ENCODE data around the gene C10orf90.
"Not testable (repeated sequence)": the region's sequence is repeated elsewhere in the genome, so short reads cannot be mapped to it uniquely, and the experiment has no call there.

Gene C10orf90

DNA sequence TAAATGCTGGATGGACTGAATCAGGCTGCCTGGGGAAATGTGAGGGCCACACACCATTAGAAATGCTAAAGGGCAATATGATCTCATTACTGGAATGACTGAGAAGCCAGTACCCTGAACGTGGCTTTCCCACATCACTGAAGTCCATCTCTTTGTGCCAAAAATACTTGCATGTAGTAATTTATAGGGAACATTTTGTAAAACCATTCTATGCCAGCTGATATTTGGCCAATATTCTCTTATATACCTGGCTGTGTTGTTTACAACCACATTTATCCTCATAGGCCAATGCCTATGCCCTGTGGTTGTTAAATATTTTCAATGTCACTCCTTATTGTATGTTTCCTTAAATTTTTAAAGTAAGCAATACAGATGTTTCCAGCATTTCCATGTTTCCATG lies 111.6 kb downstream of the C10orf90 start:
- H3K9me3 ChIP-seq, result no peaks in the 10 kb centered on the region
- in situ Hi-C loops (cut with MboI; ENCODE audit: low sequenced_read_pairs), result no loop called here
- H3K4me1 ChIP-seq, result no peaks in the 10 kb centered on the region
- no peak overlapping the region for H3K4me3 ChIP-seq
- no peaks in the 10 kb centered on the region for H3K27me3 ChIP-seq (ENCODE audit: low read depth)
- H3K36me3 ChIP-seq (replicated peaks), result no peaks in the 10 kb centered on the region
- DNase-seq (ENCODE audit: low spot score in 2 of 2), result no peak

- in situ Hi-C loops (cut with MboI; ENCODE audit: low sequenced_read_pairs), result no loop called here
- DNase-seq (ENCODE audit: low spot score in 2 of 2), result no peak
- Histone ChIP-seq H3K9me3 (no peaks in the 10 kb centered on the region), H3K4me1 (no peaks in the 10 kb centered on the region), H3K27me3 (ENCODE audit: low read depth) (no peaks in the 10 kb centered on the region), H3K36me3 (replicated peaks) (no peaks in the 10 kb centered on the region), H3K4me3 (no peak overlapping the region)
Measured at GRCh38 chr10:126551202-126551601, 119.3 kb downstream of the C10orf90 start.

- H3K9me3 ChIP-seq; H3K4me3 ChIP-seq; in situ Hi-C loops (cut with MboI; ENCODE audit: low sequenced_read_pairs); H3K4me1 ChIP-seq; H3K36me3 ChIP-seq (replicated peaks); DNase-seq (ENCODE audit: low spot score in 2 of 2); H3K27me3 ChIP-seq (ENCODE audit: low read depth): not testable (repeated sequence)
Measured at GRCh38 chr10:126550586-126550985, 119.9 kb downstream of the C10orf90 start.

DNA sequence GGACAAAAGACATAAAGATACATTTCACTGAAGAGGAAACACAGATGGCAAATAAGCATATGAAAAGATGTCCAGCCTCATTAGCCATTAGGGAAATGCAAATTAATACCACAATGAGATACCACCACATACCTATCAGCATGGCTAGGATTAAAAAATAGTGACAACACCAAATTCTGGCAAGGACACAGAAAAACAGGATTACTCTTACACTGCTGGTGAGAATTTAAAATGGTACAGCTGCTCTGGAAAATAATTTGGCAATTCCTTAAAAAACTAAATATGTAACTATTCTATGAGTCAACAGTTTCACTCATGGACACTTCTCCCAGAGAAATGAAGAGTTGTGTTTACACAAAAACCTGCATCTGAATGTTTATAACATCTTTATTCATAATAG lies 121.1 kb downstream of the C10orf90 start:
- H3K4me1 ChIP-seq, result no peaks in the 10 kb centered on the region
- in situ Hi-C loops (cut with MboI; ENCODE audit: low sequenced_read_pairs), result no loop called here
- no peaks in the 10 kb centered on the region for H3K27me3 ChIP-seq (ENCODE audit: low read depth)
- H3K4me3 ChIP-seq, result no peak overlapping the region
- H3K9me3 ChIP-seq, result no peaks in the 10 kb centered on the region
- no peak for DNase-seq (ENCODE audit: low spot score in 2 of 2)
- no peaks in the 10 kb centered on the region for H3K36me3 ChIP-seq (replicated peaks)

DNA sequence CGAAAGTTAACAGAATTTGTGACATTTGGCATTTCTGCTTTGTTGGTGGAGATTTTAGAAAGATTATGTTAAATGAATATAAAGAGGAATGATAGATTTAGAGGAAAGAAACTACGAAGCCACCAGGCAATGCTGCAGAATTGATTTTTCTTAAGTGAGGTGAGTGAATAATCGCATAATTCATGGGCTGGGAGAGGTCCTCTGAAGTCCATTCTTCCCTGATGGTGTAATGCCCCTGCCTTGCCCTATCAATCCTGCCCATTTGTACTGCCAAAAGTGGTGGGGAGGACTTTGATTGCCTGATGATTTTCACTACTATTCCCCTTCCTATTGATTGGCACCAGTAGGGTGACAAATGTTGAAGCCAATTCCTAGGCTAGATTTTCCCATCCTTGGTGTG lies 125.9 kb downstream of the C10orf90 start:
- in situ Hi-C loops (cut with MboI; ENCODE audit: low sequenced_read_pairs), result no loop called here
- no peak for DNase-seq (ENCODE audit: low spot score in 2 of 2)
- Histone ChIP-seq H3K4me3 (no peak overlapping the region), H3K9me3 (no peaks in the 10 kb centered on the region), H3K27me3 (ENCODE audit: low read depth) (no peaks in the 10 kb centered on the region), H3K36me3 (replicated peaks) (no peaks in the 10 kb centered on the region), H3K4me1 (no peaks in the 10 kb centered on the region)

DNA sequence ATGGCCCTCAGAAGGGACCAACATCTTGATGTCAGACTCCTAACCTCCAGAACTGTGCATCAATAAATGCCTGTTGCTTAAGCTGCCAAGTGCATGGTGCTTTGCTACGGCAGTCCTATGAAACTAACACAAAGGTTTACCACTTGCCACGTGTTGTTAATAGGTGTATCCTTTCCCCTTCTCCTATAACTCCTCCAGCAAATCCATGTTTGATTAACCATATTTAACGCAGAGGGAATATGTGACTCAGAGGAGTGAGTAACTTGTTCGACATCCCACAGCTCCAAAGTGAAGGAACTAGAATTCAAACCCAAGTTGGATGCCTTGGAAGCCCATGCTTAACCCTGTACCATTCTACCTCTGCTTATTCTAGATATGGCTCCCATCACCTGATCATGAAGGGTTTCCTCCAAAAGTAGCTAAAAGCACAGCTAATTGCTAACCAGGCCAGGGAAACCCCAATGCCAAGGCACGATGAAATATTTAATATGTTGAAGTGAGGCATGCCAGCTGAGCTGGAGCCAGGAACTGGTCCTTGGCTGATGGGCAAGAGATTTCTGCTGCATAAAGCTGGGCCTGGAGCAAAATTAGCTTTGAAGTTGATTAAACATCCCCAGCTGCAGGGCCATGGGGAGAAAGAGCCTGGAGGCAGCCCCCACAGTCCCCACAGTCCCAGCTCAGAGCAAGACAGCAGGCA lies 131.9 kb downstream of the C10orf90 start:
- Histone ChIP-seq H3K4me3 (no peak overlapping the region), H3K9me3 (no peaks in the 10 kb centered on the region), H3K4me1 (no peaks in the 10 kb centered on the region), H3K36me3 (replicated peaks) (no peaks in the 10 kb centered on the region), H3K27me3 (ENCODE audit: low read depth) (no peaks in the 10 kb centered on the region)
- in situ Hi-C loops (cut with MboI; ENCODE audit: low sequenced_read_pairs), result no loop called here
- no peak for DNase-seq (ENCODE audit: low spot score in 2 of 2)

DNA sequence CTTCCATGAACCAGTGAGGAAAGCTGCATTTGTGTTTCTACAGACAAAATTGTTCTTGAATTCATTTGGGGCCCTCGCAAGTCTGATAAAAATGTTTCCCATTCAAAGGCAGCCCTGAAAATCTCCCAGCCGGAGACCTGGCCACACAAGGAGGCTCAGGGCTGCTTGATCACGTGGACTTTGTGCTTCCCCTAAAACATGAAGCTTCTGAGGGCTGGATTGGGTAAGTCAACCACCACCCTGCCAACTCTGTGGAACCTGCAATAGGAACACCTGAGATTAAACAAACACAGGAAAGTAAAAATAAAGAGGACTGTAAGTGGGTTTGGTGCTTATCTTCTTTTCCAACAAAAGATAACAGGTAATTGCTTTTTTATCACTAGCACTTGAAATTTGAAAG lies 133.8 kb downstream of the C10orf90 start:
- in situ Hi-C loops (cut with MboI; ENCODE audit: low sequenced_read_pairs), result no loop called here
- H3K4me1 ChIP-seq, result no peaks in the 10 kb centered on the region
- no peaks in the 10 kb centered on the region for H3K27me3 ChIP-seq (ENCODE audit: low read depth)
- no peak overlapping the region for H3K4me3 ChIP-seq
- no peak for DNase-seq (ENCODE audit: low spot score in 2 of 2)
- no peaks in the 10 kb centered on the region for H3K36me3 ChIP-seq (replicated peaks)
- no peaks in the 10 kb centered on the region for H3K9me3 ChIP-seq

DNA sequence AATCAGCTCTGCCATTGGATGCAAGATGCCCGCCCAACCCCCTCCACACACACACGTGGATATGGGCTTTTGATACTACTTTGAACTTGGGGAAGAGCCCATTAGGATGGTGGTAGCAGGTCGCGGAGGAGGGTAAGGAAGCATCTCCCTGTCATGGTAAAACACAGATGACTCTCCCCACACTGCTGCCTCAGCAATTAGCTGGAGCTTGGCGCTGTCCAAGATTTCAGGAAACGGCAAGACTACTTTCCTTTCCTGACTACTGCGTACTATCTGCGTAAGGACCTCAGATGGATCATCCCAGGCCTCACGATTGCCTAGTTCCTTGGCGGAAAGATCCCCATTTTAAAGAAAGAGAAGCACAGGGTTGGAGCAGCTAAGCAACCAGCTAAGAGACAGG lies 134.3 kb downstream of the C10orf90 start:
- H3K27me3 ChIP-seq (ENCODE audit: low read depth), result no peaks in the 10 kb centered on the region
- no peaks in the 10 kb centered on the region for H3K36me3 ChIP-seq (replicated peaks)
- no peak overlapping the region for H3K4me3 ChIP-seq
- no peak for DNase-seq (ENCODE audit: low spot score in 2 of 2)
- in situ Hi-C loops (cut with MboI; ENCODE audit: low sequenced_read_pairs), result no loop called here
- H3K9me3 ChIP-seq, result no peaks in the 10 kb centered on the region
- H3K4me1 ChIP-seq, result no peaks in the 10 kb centered on the region

- H3K36me3 ChIP-seq (replicated peaks), result no peaks in the 10 kb centered on the region
- H3K27me3 ChIP-seq (ENCODE audit: low read depth), result no peaks in the 10 kb centered on the region
- in situ Hi-C loops (cut with MboI; ENCODE audit: low sequenced_read_pairs), result no loop called here
- no peaks in the 10 kb centered on the region for H3K9me3 ChIP-seq
- no peak for DNase-seq (ENCODE audit: low spot score in 2 of 2)
- no peak overlapping the region for H3K4me3 ChIP-seq
- no peaks in the 10 kb centered on the region for H3K4me1 ChIP-seq
Measured at GRCh38 chr10:126533644-126534043, 136.8 kb downstream of the C10orf90 start.

- in situ Hi-C loops (cut with MboI; ENCODE audit: low sequenced_read_pairs), result no loop called here
- Histone ChIP-seq H3K27me3 (ENCODE audit: low read depth) (no peaks in the 10 kb centered on the region), H3K4me1 (no peaks in the 10 kb centered on the region), H3K36me3 (replicated peaks) (no peaks in the 10 kb centered on the region), H3K9me3 (no peaks in the 10 kb centered on the region), H3K4me3 (no peak overlapping the region)
- DNase-seq (ENCODE audit: low spot score in 2 of 2), result no peak
Measured at GRCh38 chr10:126528315-126528835, 142.1 kb downstream of the C10orf90 start.

DNA sequence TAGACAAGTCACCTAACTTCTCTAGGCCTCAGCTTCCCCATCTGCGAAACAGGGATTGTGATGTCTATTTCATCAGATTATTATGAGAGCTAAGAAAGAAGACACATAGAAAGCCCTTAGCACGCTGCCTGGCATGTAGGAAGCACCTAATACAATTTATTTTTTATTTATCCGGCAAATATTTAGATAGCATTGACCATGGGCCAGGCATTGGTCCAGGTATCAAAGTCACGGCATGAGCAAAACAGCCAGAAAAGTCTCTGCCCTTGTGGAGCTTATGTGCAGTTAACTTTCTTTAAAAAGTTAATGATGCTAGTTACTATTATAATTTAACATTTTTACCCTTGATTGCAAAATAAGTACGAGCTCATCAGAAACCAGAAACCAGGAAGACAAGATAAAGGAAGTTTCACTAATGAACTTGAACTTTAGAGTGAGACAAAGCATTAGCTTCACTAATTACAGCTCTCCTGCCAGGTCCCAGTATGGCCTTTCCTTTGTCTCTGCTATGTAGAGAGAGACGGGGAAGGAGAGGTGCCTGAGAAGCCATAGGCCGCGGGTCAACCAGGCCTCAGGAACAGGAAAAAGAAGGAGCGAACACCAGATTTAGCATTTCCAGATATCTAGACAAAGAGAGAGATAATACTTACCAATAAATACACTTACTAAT lies 142.7 kb downstream of the C10orf90 start:
- H3K9me3 ChIP-seq, result no peaks in the 10 kb centered on the region
- no peak overlapping the region for H3K4me3 ChIP-seq
- no peak for DNase-seq (ENCODE audit: low spot score in 2 of 2)
- in situ Hi-C loops (cut with MboI; ENCODE audit: low sequenced_read_pairs), result no loop called here
- H3K27me3 ChIP-seq (ENCODE audit: low read depth), result no peaks in the 10 kb centered on the region
- H3K36me3 ChIP-seq (replicated peaks), result no peaks in the 10 kb centered on the region
- H3K4me1 ChIP-seq, result no peaks in the 10 kb centered on the region

- Histone ChIP-seq H3K4me1 (no peaks in the 10 kb centered on the region), H3K9me3 (no peaks in the 10 kb centered on the region), H3K4me3 (no peak overlapping the region), H3K36me3 (replicated peaks) (no peaks in the 10 kb centered on the region), H3K27me3 (ENCODE audit: low read depth) (no peaks in the 10 kb centered on the region)
- in situ Hi-C loops (cut with MboI; ENCODE audit: low sequenced_read_pairs), result no loop called here
- DNase-seq (ENCODE audit: low spot score in 2 of 2), result no peak
Measured at GRCh38 chr10:126525326-126525725, 145.2 kb downstream of the C10orf90 start.

GRCh38 chr10:126524526-126524925 lies 146.0 kb downstream of the C10orf90 start:
- Histone ChIP-seq H3K4me3 (no peak overlapping the region), H3K27me3 (ENCODE audit: low read depth) (no peaks in the 10 kb centered on the region), H3K9me3 (no peaks in the 10 kb centered on the region), H3K36me3 (replicated peaks) (no peaks in the 10 kb centered on the region), H3K4me1 (no peaks in the 10 kb centered on the region)
- DNase-seq (ENCODE audit: low spot score in 2 of 2), result no peak
- in situ Hi-C loops (cut with MboI; ENCODE audit: low sequenced_read_pairs), result no loop called here

- Histone ChIP-seq H3K9me3 (no peaks in the 10 kb centered on the region), H3K4me3 (no peak overlapping the region), H3K27me3 (ENCODE audit: low read depth) (no peaks in the 10 kb centered on the region), H3K36me3 (replicated peaks) (no peaks in the 10 kb centered on the region), H3K4me1 (no peaks in the 10 kb centered on the region)
- DNase-seq (ENCODE audit: low spot score in 2 of 2), result no peak
- in situ Hi-C loops (cut with MboI; ENCODE audit: low sequenced_read_pairs), result no loop called here
Measured at GRCh38 chr10:126523071-126523470, 147.4 kb downstream of the C10orf90 start.

Measured in HAP-1 (cell line).